Measurements from ENCODE around the gene ITGA2B.
"Not testable (repeated sequence)": the region's sequence is repeated elsewhere in the genome, so short reads cannot be mapped to it uniquely, and the experiment has no call there.

The ITGA2B gene

DNA sequence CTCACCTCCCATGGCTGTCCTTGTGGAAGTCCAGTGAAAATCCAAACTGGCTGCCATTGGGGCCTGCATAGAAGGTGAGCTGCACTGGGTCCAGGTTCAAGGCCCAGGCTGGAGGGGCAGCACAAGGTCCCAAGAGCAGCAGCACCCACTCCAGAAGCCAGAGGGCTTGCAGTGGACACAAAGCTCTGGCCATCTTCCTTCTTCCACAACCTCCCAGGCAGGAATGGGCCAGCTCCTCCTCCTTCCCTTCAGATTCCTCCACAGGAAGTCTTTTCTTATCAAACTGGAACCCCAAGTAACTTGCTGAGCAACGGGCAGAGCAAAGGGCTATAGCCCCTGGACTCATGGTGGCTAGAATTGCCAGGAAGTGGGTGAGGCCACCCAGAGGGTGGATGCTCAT, at the start of gene ITGA2B:
TSS of gene ITGA2B (minus strand) at position 369 of the 400 bp plus-strand sequence. CDS start at position 193, 176 bp downstream.
- no peak for DNase-seq (ENCODE audit: low spot score)

DNA sequence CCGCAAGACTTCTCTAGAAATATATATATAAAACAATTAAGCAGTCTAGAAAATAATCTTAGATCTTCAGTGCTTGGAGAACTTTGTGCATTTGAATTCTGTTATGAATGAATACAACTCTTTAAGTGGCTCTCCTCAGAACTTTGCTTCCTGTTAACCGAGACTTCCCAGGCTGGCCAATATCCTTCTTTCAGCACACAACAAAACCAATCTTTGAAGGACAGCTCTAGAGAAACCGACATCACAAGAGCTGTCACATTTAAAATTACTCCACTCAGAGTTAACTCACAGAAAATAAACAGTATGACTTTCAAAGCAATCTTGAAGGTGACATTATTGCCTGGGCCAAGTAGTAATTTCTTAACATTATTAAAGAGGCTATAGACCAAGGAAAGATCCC, 49.7 kb upstream of the ITGA2B start:
- no peak for DNase-seq (ENCODE audit: low spot score)

DNA sequence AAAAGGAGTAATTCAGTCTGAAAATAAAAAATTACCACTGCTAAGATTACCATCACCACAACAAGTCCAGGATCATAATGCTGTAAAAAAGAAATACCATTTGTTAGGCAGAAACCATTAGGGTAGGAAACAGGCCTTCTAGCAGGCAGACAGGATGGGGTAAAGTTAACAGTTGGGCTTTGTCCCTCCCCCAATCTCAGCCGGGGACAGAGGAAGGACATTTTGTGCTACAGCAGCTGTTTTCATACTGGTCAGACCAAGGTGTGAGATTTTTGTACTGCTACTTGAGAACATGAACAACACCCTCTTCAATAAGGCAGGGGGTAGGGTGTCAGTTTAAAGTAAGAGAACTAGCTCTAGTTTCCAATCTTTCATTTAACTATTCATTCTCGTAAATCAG, 49.2 kb upstream of the ITGA2B start:
- DNase-seq (ENCODE audit: low spot score): no peak

DNA sequence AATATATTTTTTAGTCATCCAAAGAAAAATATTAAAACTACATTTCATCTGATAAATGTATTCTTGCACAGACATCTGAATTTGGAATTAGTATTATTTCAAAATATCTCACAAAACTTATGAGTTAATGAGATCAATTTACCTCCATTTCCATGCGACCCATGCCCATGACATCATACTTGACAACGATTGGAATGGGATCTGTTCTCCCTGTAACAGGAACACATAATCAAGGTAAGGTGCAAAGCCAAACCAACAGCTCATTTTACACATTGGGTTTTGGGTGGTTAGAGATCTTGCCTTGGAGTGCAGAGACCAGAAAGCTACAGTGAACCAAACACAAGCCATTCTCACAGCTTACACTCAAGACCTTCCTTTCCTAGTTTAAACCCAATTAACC, 46.9 kb upstream of the ITGA2B start:
- no peak for DNase-seq (ENCODE audit: low spot score)

DNA sequence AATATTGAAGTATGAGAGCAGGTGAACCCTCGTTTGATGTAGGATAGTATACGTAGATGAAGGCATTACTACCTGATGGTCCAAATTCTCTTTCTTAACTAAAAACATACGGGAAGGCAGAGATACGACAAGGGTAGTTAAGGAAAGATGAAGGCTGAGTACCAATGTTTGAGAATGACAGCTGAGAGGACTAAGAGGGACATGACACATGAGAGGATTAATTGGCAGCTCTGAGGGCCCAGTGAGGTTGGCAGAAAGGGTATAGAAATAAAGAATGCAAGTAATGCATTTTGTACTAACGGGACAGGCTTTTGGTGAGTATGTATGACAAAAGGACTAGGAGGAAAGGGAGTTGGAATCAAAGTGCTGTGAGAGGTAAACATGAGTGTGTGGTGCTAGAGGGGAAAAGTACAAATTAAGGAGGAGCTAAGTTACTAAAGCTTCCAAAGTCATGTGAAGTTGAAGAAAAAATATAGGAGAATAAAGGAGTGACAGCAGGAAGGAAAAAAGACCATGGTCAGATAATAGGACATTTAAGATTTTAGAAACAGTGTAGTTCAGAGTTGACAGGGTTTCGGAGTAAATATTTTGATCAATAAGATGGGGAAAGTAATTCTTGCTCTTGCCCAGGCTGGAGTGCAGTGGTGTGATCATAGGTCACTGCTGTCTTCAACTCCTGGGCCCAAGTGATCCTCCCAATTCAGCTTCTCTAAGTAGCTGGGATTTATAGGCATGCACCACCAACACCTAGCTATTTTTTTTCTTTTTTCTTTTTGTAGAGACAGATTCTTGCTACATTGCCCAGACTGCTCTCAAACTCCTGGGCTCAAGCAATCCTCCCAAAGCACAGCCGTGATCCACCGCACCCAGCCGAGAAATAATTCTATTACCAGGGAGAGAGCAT, 43.1 kb upstream of the ITGA2B start:
- no peak for DNase-seq (ENCODE audit: low spot score)

DNA sequence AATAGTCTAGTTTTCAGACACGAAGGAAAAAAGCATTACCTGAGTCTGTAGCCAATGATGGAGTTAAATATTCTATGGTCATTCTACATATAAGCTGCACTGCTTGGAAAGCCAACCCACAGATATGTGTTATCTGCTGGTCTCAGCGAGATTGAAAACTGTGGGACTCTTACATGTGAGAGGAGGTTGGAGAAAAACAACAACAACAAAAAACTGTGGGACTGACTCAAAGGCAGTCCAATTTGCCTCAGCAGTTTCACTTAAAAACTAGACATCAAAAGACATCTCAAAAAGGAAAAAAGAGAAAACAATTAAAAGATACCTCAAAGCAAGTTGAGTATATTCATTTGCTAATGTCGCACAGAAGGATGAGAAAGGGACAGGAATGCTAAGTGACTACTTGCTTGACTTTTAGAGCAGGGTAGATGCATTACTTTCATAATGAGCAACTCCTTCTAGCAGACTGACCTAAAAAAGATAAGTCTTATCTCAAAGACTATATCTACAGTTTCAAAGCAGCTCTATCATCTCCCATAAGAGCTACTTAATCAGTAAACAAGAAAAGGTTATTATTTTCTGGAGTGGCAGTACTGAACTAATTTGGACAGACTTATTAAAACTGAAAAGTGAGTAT, 35.5 kb upstream of the ITGA2B start:
- no peak for DNase-seq (ENCODE audit: low spot score)

DNA sequence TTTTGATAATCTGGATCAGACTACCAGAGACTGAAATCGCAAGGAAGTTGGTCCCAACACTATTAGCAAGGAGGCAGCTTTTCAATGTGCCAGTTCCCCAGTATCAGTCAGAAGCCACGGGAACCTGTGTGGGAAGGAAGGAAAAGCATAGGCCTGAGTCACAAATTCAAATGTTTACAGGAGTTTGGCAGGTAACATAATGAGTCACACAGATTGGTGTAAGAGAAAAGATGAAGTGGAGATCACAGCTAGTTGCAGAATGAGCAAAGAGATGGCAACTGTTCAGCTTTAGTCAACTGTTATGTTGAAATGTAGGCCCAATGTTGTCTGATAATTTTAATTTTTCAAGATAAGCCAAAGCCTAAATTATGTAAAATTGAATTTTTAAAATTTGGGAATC, 28.1 kb upstream of the ITGA2B start:
- no peak for DNase-seq (ENCODE audit: low spot score)

DNA sequence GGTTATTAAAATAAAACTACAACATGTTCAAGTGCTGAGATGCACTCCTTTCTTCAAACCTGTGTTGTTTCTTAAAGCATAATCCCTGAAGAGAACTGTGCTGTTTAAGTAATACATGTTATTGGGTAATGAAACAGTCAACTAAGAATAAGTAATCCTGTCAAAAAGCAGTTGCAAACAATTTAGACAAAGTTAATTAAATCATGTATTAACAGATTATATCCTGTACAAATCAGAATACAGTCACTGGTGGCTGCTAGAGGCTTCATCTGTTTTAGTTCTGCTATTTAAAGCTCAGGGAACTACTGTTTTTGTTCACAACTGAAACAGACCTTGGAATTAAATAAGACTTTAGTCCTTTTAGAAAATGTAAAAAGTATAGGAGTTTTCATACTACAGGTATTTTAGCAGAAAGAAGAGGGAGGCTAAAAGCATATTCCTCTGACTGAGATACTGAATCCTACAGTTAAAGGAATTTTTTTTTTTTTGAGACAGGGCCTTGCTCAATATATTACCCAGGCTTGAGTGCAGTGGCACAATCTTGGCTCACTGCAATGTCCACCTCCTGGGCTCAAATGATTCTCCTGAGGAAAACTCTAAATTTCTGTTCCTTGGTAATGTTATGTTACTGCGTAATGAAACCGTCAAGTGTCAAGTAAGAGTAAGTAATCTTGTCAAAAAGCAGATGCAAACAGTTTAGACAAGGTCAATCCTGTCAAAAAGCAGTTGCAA, 27.3 kb upstream of the ITGA2B start:
- DNase-seq (ENCODE audit: low spot score): no peak

DNA sequence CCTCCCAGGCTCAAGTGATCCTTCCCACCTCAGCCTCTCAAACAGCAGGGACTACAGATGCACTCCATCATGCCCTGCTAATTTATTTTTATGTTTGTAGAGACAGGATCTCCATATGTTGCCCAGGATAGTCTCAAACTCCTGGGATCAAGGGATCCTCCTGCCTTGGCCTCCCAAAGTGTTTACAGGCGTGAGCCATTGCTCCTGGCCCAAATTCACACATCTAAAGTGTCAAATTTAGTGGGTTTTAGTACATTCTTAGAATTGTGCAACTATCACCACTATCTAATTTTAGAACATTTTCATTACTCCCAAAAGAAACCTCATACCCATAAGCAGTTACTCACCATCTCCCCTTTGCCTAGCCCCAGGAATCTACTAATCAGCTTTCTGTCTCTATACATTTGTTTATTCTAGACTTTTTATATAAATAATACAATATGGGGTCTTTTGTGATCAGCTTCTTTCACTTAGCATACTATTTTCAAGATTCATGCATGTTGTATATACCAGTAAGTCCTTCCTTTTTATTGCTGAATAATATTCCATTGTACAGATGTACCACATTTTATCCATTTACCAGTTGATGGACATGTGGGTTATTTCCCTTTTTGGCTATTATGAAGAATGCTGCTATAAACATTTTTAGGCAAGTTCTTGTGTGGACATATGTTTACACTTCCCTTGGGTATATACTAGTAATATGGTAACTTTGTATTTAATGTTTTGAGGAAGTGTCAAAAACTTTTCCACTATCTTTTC, 25.1 kb upstream of the ITGA2B start:
- DNase-seq (ENCODE audit: low spot score): no peak

DNA sequence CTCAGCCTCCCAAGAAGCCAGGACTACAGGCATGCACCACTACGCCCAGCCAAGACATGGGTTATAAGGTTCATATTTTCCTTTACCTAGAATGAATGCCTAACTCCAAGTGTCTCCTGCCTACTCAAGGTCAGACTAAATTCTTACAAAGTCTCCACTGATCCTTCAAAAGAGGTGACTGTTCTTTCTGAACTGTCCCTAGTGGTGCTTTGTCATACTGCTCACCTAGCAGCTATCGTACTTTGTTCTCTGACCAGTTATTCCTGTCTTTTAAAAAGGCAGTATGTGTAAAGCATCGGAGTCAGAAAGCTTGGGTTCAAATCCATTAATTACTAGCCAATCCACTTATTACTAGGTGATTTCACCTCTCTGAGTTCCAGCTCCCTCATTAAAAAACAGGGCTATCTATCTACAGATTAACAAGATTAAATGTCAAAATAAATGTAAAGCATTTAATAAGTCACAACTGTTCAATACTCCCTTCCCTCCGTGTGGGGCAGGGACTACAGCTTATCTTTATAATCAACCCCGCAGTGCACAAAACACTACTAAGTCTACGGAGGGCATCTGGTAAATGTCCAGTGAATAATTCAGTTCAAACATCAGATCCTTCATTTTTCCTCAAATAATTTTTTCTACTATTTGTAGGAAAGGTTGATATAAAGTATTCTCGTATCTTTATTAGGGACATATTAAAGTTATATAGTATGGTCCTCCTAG, 20.0 kb upstream of the ITGA2B start:
- no peak for DNase-seq (ENCODE audit: low spot score)

DNA sequence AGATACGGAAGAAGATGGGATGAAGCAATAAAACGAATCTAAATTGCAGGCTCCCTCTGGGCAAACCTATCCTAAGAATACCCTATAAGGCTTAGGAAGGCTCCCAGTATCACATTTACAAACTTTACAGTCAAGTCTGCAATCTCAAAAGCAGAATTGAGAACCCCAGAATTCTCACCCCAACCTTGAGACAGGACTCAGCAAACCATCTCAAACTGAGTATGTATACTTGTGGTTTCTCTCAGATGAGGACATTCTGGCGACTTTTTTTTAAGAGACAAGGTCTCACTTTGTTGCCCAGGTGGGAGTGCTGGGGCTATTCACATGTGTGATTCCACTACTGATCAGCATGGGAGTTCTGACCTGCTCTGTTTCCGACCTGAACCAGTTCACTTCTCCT, 19.3 kb upstream of the ITGA2B start:
- no peak for DNase-seq (ENCODE audit: low spot score)

DNA sequence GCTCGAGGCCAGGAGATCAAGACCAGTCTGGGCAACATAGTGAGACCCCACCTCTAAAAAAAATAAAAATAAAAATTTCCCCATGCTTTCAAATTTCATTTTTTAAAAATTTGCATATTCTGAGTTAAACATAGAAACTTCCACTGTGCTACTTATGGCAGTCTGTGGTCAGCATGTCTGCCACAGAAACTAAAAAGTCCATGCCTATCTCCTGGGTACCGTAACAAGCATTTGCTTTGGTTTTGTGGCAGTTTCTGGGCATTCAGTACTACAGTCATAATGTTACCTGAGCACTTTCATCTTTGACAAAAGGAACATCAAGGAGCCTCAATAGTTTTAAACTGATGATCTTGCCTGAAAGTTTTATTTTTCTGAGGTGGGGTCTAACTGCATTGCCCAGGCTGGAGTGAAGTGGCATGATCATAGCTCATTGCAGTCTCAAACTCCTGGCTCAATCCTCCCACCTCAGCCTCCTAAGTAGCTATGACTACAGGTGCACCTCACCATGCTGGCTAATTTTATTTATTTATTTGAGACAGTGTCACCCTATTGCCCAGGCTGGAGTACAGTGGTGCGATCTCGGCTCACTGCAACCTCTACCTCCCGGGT, 13.2 kb upstream of the ITGA2B start:
- no peak for DNase-seq (ENCODE audit: low spot score)

DNA sequence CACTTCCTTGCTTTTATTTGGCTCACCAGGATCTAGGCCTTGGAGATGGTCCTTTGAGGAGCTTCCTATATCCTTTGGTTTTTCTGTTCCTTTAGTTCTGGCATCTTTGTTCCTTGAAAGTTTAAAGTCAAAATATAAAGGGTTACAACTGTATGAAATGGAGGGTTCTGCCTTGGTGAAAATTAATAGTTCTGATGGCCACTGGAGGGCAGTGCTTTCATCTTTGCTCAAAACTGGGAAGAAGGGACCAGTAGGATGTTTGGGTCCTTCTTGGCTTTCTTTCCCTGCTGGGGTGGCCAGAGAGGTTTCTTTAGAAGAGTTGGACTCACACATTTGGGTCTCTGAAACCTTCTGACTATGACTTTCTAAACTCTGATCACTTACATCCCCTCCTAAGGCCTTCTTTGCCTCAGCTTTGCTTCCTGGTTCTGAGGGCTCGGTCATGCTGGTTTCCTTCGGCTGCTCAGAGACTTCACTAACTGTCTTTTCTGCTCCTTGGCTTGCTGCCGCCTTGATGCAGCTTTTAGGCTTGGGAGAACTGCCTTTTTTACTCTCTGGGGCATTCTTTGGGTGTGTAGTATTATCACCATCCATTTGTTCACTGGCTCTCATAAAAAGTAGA, 10.9 kb upstream of the ITGA2B start:
- no peak for DNase-seq (ENCODE audit: low spot score)

DNA sequence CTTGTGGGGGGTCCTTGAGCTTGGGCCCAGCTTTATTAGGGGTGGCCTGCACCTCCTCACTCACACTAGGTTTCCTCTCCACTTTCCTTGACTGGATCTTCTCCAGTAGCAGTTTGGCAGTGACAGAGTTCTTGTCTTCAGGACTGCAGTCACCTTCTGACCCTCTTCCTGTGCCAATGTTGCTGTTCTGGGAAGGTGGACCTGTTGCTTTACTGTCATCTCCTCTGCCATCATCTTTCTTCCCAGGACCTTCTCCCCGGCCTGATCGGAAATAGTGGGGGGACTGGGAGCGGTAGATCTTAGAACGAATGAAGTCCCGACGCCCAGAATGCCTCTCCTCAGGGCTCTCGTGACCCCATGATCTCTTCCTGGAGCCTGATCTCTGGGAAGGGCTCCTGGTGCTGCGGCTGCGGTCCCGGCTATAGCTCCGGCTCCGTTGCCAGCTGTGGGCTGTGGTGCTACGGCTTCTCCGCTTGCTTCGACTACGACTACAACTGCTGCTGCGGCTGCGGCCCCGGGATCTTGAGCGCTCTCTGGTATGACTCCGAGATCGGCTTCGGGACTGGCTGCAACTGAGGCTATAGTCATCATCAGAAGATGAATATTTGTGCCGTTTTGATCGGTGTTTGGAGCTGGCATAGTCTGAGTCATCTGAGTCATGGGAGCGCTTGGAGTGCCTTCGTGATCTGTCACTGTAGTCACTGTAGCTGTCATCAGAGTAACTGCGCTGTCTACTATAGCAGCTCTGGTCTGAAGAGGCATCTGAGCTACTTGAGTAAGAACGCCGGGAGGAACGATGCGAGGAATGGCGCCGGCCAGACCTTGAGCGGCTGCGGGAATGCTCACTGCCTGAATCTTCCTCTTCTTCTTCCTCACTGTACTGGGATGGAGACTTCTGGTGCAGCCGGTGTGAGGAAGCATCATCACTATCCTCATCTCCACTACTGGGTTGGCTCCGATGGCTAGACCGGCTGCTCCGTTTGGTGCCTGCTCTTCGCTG, 9.5 kb upstream of the ITGA2B start:
- no peak for DNase-seq (ENCODE audit: low spot score)

DNA sequence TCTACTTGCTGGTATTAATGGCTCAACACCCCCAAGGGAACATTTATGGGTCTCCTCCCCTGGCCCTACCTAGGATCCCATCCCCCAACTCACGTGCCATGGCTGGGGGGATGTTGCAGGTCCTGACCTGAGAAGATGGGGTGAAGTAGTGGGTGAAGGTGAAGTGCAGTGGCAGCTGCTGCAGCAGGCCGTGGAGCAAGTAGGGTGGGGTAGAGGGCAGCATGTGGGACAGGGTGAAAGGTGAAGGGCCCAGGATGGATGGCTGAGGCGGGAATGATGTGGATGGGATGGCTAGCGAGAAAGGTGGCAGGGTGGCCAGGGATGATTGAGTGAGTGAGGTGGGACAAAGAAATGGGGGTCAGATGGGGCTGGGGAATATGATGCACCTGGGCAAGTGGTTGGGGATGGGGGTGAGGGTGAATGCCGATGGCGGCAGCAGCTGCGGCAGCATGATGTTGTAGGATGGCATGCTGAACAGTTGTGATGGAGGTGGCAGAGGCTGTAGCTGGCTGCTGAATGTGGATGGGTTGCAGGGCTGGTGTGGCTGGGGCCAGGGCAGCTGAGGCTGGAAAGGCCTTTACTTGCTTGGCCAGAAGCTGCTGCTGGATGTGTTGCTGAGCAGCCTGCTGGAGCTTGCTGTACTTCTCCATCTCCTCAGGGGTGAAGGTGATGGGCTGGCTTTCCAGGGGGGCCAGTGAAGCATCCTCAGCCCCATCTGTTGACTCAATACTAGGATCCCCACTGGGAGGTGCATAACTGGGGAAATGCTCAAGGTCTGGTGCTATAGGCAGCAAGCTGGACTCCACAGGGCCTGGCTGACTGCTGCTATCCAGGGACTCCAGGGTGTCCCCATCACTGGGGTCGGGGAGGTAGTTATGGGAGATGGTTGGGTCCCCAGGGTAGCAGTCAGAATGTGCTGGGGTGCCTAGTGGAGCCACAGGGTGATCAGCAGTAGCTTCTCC, 8.3 kb upstream of the ITGA2B start:
- DNase-seq (ENCODE audit: low spot score): no peak

DNA sequence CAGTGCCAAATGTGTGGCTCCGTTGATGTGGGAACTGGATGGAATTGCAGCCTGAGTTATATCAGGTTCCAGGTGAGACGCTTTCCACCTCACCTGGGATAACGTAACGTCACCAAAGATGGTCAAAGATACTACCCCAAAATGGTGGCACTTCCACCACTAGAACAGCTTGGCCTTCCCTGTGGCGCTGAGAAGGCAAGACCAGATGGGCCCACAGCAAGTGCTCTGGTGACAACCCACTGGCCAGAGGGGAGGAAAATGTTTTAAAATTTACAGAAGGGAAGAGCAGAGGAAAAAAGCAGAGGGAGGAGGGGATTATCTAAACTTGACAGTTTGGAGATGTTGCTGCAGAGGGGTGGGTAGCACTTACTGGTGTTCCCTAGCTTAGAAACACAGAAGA, 7.5 kb upstream of the ITGA2B start:
- DNase-seq (ENCODE audit: low spot score): no peak

DNA sequence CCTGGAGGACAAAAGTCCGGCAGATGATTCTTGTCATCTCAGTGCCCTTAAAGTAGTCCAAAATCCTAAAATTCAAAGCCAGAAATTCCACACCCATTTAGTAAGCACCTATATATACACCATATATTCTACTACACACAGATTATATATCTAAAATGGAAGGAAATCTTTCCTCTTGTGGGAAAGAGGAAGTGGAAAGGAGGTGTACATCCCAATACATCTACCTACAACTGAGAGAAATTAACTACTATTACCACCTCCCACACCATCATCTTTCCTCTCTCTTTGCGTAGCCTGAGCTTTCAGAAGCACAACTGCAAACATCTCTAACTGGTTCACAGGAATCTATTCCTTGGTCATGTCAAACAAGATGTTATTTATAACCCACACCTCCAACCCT, 5.4 kb upstream of the ITGA2B start:
- no peak for DNase-seq (ENCODE audit: low spot score)

DNA sequence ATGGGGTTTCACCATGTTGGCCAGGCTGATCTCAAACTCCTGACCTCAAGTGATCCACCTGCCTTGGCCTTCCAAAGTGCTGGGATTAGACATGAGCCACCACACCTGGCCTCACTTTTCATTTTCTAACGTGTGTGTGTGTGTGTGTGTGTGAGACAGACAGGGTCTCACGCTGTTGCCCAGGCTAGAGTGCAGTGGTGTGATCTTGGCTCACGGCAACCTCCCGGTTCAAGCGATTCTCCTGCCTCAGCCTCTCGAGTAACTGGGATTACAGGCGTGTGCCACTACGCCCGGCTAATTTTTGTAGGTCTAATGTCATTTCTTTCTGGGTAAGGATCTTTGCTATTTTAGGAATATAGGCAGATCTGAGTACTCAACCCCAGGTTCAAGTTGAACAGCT, 4.7 kb upstream of the ITGA2B start:
- not testable (repeated sequence) for DNase-seq (ENCODE audit: low spot score)

All from left forelimb (tissue), 1 donor.